IPS-18c (cell line): ENCODE measurements around the gene FAT1.

Experiments used
- H3K4me3 ChIP-seq: 2 replicates; pipeline ENCODE4 v1.7.0; 2013; ENCODE audit warnings: low read depth, mild to moderate bottlenecking, low read length, moderate library complexity; ENCODE audit not compliant: insufficient read depth
- H3K9me3 ChIP-seq: one replicate; pipeline ENCODE4 v1.6.1; 2013; ENCODE audit warnings: mild to moderate bottlenecking, low read length, moderate library complexity; ENCODE audit not compliant: control insufficient read depth, insufficient read depth

The FAT1 gene

GRCh38 chr4:186622788-186623464, 100.7 kb downstream of the FAT1 start:
- H3K9me3 ChIP-seq = no peaks in the 10 kb centered on the region
- no peak overlapping the region for H3K4me3 ChIP-seq

DNA sequence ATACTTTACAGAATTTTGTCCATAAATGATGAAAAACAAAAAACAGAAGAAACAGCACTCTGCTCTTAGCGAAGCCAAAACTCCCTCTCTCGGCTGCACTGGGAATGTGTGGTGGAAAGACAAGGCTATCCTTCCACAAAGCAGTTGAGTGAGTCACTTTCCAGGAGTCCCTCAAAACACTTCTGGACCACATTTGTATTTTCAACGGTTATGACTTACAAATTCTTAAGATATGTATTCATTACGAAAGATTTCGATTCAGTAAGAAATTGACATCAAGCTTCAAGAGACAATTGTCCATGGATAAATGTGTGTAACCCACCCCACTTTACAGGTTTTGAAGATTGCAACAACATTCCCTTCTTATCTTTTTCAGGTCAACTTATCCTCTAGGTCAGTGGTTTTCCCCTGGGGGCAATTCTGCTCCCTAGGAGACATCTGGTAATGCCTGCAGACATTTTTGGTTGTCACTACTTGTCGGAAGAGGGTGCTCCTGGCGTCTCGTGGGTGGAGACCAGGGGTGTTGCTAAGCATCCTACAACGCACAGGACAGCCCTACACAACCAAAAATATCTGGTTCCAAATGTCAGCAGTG, 101.6 kb downstream of the FAT1 start:
- Histone ChIP-seq H3K9me3 (no peaks in the 10 kb centered on the region), H3K4me3 (no peak overlapping the region)

DNA sequence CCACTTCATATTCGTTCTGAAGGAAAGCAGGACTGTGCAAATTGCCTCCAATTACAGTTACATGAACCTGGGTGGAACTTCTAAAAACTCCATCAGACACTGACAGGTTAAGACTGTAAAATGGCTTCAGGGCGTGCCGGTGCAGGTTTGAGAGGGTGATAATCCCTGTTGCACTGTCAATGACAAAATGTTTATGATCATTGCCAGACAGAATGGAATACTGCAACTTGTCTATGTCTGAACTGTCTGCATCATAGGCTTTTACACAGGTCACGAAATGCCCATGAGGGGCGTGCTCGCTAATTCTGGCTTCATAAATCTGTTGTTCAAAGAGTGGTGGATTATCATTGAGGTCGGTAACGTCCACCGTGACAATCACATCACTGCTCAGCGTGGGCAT, 104.6 kb downstream of the FAT1 start:
- Histone ChIP-seq H3K9me3 (no peaks in the 10 kb centered on the region), H3K4me3 (no peak overlapping the region)

DNA sequence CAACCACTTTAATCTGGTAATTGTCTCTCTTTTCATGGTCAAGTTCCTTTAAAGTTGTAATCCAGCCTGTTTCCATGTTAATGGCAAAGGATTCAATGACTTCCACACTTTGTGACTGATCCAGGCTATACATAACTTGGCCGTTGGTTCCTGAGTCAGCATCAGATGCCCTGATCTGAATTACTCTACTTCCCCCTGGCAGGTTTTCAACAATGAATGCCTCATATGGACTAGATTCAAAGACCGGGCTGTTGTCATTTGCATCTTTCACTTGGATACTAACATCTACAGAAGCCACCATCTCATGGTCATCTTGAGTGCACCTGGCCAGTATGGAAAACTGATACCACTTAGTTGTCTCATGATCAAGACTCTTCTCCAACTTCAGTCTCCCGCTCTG, 105.7 kb downstream of the FAT1 start:
- no peaks in the 10 kb centered on the region for H3K9me3 ChIP-seq
- no peak overlapping the region for H3K4me3 ChIP-seq

DNA sequence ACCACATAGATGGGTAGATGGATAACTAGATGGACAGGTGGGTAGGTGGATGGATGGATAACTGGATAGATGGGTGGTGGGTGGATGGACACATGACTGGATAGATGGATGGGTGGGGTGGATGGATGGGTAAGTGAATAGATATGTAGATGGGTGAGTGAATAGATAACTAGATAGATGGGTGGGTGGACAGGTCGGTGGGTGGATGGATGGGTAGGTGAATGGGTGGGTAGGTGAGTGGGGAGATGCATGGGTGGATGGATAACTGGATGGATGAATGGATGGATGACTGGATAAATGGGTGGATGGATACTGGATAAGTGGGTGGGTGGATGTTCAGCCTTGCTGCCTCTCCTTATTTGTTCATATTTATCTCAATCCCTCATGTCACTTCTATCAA, 116.2 kb downstream of the FAT1 start:
- no peaks in the 10 kb centered on the region for H3K9me3 ChIP-seq

GRCh38 chr4:186606591-186606992, 117.1 kb downstream of the FAT1 start:
- Histone ChIP-seq H3K4me3 (no peak overlapping the region), H3K9me3 (no peaks in the 10 kb centered on the region)

More for the DNA sequence above, 116.2 kb downstream of the FAT1 start:
- no peak overlapping the region for H3K4me3 ChIP-seq

- Histone ChIP-seq H3K4me3 (no peak overlapping the region), H3K9me3 (no peaks in the 10 kb centered on the region)
These were observed 118.3 kb downstream of the FAT1 start for GRCh38 chr4:186605261-186605865.

- no peak overlapping the region for H3K4me3 ChIP-seq
- H3K9me3 ChIP-seq = no peaks in the 10 kb centered on the region
These were observed 119.4 kb downstream of the FAT1 start for GRCh38 chr4:186604124-186604807.

- Histone ChIP-seq H3K4me3 (no peak overlapping the region), H3K9me3 (no peaks in the 10 kb centered on the region)
These were observed 120.7 kb downstream of the FAT1 start for GRCh38 chr4:186602978-186603377.

GRCh38 chr4:186599483-186599882, 124.2 kb downstream of the FAT1 start:
- no peak overlapping the region for H3K4me3 ChIP-seq
- no peaks in the 10 kb centered on the region for H3K9me3 ChIP-seq

GRCh38 chr4:186598686-186599085, 125.0 kb downstream of the FAT1 start:
- H3K4me3 ChIP-seq = no peak overlapping the region
- no peaks in the 10 kb centered on the region for H3K9me3 ChIP-seq

GRCh38 chr4:186596850-186597390, 126.7 kb downstream of the FAT1 start:
- no peaks in the 10 kb centered on the region for H3K9me3 ChIP-seq

DNA sequence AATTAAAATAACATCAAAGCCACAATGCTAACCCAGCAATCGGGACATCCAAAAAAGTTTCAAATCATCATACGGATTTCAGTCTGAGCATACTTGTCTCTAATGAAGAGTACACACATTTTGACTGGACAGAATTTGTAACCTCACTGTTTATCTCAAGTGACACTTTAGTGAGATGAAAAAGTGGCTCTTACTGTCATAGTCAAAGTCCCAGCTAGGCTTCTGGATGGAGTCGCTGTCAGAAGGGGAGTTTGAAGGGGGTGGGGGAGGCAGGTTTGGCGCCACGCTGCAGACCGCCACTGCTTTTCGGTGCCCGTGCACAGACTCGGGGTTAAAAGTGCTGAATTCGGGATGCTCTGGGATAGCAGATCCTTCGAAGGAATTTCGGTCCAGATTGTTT, 127.3 kb downstream of the FAT1 start:
- H3K4me3 ChIP-seq = no peak overlapping the region

More at GRCh38 chr4:186596850-186597390, 126.7 kb downstream of the FAT1 start:
- no peak overlapping the region for H3K4me3 ChIP-seq

GRCh38 chr4:186593587-186593973, 130.1 kb downstream of the FAT1 start:
- Histone ChIP-seq H3K4me3 (no peak overlapping the region), H3K9me3 (no peaks in the 10 kb centered on the region)

More for the DNA sequence above, 127.3 kb downstream of the FAT1 start:
- H3K9me3 ChIP-seq = no peaks in the 10 kb centered on the region

DNA sequence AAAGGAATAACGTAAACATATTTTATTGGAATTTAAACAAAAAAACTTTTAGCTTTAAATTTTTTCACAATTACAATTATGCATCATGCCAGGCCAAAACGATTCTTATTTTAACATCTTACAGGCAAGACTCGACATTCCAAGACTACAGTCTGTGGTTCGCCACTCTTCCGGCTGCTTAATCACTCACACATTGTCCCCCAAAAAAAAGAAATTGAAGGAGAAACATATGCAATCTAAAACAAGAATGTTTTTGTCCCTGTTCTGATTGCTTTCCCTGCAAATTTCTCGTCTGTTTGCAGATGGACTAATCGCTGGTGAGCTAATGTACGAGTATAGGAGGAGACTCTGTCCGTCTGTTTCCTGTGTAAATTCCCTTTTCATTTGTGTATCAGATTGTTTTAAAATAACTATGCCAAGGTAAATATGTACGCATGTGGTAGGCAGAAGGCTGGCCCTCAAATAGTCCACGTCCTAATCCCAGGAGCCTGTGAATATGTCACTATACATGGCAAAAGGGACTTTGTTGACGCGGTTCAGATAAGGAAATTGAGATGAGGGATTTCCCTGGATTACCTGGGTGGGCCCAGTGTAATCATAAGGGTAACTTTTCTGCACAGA, 130.6 kb downstream of the FAT1 start:
- no peaks in the 10 kb centered on the region for H3K9me3 ChIP-seq
- no peak overlapping the region for H3K4me3 ChIP-seq

- Histone ChIP-seq H3K4me3 (no peak overlapping the region), H3K9me3 (no peaks in the 10 kb centered on the region)
These were observed 131.2 kb downstream of the FAT1 start for GRCh38 chr4:186592445-186592844.

DNA sequence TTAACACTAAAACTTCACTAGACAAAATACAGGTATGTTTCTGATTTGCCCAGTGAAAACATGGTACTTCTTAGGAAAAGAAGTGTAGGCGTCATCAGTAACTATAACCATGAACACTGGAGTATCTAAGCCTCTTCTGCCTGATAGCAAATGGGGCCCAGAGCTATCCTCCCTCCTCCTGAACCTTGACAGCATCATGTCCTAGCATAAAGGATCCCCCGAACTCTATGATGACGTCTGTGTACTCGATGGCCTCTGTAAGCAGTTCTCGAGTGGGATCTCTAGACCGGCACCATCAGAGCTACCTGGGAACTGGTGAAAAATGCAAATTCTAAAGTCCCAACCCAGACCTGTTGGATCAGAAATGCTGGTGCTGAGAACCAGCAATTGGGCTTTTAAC, 132.0 kb downstream of the FAT1 start:
- no peak overlapping the region for H3K4me3 ChIP-seq

More for the DNA sequence above, 132.0 kb downstream of the FAT1 start:
- H3K9me3 ChIP-seq = no peaks in the 10 kb centered on the region
